ENCODE measurements around the gene SUFU. TPM values are rescaled to one million over a fixed set of nuclear protein-coding genes. Genes with fewer than 3 reads are reported as not detected.

The SUFU gene
- total RNA-seq, 1 experiment from 2014 or later, result 6.3 TPM

DNA sequence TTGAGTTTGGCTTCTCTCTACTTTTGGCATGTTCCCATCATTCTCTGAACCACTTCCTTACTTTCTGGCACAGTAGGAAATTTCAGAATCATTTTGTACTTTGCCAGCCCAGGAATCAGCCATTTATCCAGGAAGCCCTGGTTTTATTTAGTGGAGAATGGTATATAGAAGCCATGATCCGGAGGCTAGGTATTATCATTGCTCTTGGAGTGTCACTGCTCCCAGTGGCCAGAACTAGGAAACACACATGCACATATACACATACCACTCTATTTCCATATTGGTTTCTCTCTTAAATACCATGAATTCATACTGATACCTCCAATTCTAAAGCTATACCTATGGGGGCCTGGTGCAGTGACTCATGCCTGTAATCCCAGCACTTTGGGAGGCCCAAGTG lies 36.3 kb downstream of the SUFU start:
- Mint-ChIP-seq H3K36me3 (ENCODE audit: insufficient read depth, unreplicated experiment) (no peaks in the 10 kb centered on the region), H3K9me3 (ENCODE audit: unreplicated experiment) (no peaks in the 10 kb centered on the region), H3K4me1 (ENCODE audit: insufficient read depth, unreplicated experiment) (peaks cover 7% of the 10 kb centered on the region), H3K27me3 (ENCODE audit: insufficient read depth, unreplicated experiment) (no peaks in the 10 kb centered on the region), H3K4me3 (ENCODE audit: unreplicated experiment) (no peak overlapping the region), H3K27ac (ENCODE audit: low read depth, unreplicated experiment) (no peak overlapping the region)
- ChIA-PET CTCF (interaction anchor here (1.5 kb wide), 1 partner anchor 10 kb away, joined by 5 read pairs; no protein-coding TSS in a partner anchor), POLR2A (interaction anchor here (0.7 kb wide), 1 partner anchor 105 kb away, joined by 4 read pairs; no protein-coding TSS in a partner anchor)
- TF ChIP-seq CTCF (IDR thresholded peaks at IDR 0.05; ENCODE audit: unreplicated experiment), result peak; percentile 29
- intact Hi-C loops (cut with micrococcal nuclease), result no loop called here
- DNase-seq (ENCODE audit: unreplicated experiment), result peak; percentile 20
- no TSS peak for BruUV-seq (replicated peaks)

GRCh38 chr10:102542800-102543418 lies 39.1 kb downstream of the SUFU start:
- DNase-seq (ENCODE audit: unreplicated experiment), result peak; percentile 11
- POLR2A ChIA-PET, result no interaction called here
- no peaks in the 10 kb centered on the region for H3K36me3 Mint-ChIP-seq (ENCODE audit: insufficient read depth, unreplicated experiment)
- CTCF ChIA-PET, result no interaction called here
- H3K4me1 Mint-ChIP-seq (ENCODE audit: insufficient read depth, unreplicated experiment), result peaks cover 7% of the 10 kb centered on the region
- TF ChIP-seq CTCF (IDR thresholded peaks at IDR 0.05; ENCODE audit: unreplicated experiment), result no peak
- no peak overlapping the region for H3K4me3 Mint-ChIP-seq (ENCODE audit: unreplicated experiment)
- H3K27ac Mint-ChIP-seq (ENCODE audit: low read depth, unreplicated experiment), result no peak overlapping the region
- intact Hi-C loops (cut with micrococcal nuclease), result no loop called here
- H3K9me3 Mint-ChIP-seq (ENCODE audit: unreplicated experiment), result no peaks in the 10 kb centered on the region
- no peaks in the 10 kb centered on the region for H3K27me3 Mint-ChIP-seq (ENCODE audit: insufficient read depth, unreplicated experiment)
- no TSS peak for BruUV-seq (replicated peaks)

DNA sequence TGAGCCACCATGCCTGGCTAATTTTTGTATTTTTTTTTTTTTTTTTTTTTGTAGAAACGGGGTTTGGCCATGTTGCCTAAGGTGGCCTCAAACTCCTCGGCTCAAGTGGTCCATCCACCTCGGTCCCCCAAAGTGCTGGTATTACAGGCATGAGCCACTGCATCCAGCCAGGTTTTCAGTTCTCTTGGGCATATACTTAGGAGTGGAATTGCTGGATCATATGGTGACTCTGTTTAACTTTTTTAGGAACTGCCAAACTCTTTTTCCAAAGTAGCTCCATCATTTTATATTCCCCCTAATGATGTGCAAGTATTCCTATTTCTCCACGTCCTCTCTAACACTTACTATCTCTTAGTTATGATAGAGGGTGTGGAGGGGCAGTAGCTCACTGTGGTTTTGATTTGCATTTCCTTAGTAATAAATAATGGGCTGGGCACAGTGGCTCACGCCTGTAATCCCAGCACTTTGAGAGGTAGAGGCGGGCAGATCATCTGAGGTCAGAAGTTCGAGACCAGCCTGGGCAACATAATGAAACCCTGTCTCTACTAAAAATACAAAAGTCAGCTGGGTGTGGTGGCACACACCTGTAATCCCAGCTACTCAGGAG lies 41.6 kb downstream of the SUFU start:
- intact Hi-C loops (cut with micrococcal nuclease), result no loop called here
- no peaks in the 10 kb centered on the region for H3K9me3 Mint-ChIP-seq (ENCODE audit: unreplicated experiment)
- DNase-seq (ENCODE audit: unreplicated experiment), result no peak
- no peaks in the 10 kb centered on the region for H3K27me3 Mint-ChIP-seq (ENCODE audit: insufficient read depth, unreplicated experiment)
- H3K36me3 Mint-ChIP-seq (ENCODE audit: insufficient read depth, unreplicated experiment), result no peaks in the 10 kb centered on the region
- BruUV-seq (replicated peaks), result no TSS peak
- TF ChIP-seq CTCF (IDR thresholded peaks at IDR 0.05; ENCODE audit: unreplicated experiment), result no peak
- ChIA-PET CTCF (no interaction called here), POLR2A (no interaction called here)
- no peak overlapping the region for H3K4me3 Mint-ChIP-seq (ENCODE audit: unreplicated experiment)
- H3K27ac Mint-ChIP-seq (ENCODE audit: low read depth, unreplicated experiment), result no peak overlapping the region
- peaks cover 7% of the 10 kb centered on the region for H3K4me1 Mint-ChIP-seq (ENCODE audit: insufficient read depth, unreplicated experiment)

DNA sequence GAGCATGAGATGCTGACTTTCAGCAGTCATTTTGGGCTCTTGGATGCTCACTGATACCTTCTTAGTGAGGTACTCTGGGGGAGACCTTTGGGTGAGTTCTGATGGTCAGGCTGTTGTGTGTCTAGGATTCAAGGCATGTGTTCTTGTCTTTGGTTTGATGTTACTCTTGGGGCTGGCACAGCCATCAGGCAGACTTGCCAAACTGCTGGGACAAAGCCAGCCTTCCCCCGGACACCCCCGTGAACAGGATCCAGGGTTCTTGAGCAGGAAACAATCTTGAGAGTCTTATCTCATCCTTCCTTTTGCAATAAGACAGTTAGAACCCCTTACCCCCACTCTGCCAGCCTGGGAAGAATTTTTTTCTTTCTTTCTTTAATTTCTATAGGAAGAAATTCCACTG lies 42.2 kb downstream of the SUFU start:
- H3K4me1 Mint-ChIP-seq (ENCODE audit: insufficient read depth, unreplicated experiment), result peaks cover 7% of the 10 kb centered on the region
- DNase-seq (ENCODE audit: unreplicated experiment), result no peak
- CTCF ChIA-PET, result no interaction called here
- no TSS peak for BruUV-seq (replicated peaks)
- H3K4me3 Mint-ChIP-seq (ENCODE audit: unreplicated experiment), result no peak overlapping the region
- POLR2A ChIA-PET, result no interaction called here
- H3K36me3 Mint-ChIP-seq (ENCODE audit: insufficient read depth, unreplicated experiment), result no peaks in the 10 kb centered on the region
- H3K27ac Mint-ChIP-seq (ENCODE audit: low read depth, unreplicated experiment), result no peak overlapping the region
- intact Hi-C loops (cut with micrococcal nuclease), result no loop called here
- no peaks in the 10 kb centered on the region for H3K9me3 Mint-ChIP-seq (ENCODE audit: unreplicated experiment)
- TF ChIP-seq CTCF (IDR thresholded peaks at IDR 0.05; ENCODE audit: unreplicated experiment), result no peak
- no peaks in the 10 kb centered on the region for H3K27me3 Mint-ChIP-seq (ENCODE audit: insufficient read depth, unreplicated experiment)
